ENCODE measurements around the gene CD300E.
"Not testable (repeated sequence)": the region's sequence is repeated elsewhere in the genome, so short reads cannot be mapped to it uniquely, and the experiment has no call there.

CD300E gene, protein sequence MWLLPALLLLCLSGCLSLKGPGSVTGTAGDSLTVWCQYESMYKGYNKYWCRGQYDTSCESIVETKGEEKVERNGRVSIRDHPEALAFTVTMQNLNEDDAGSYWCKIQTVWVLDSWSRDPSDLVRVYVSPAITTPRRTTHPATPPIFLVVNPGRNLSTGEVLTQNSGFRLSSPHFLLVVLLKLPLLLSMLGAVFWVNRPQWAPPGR

DNA sequence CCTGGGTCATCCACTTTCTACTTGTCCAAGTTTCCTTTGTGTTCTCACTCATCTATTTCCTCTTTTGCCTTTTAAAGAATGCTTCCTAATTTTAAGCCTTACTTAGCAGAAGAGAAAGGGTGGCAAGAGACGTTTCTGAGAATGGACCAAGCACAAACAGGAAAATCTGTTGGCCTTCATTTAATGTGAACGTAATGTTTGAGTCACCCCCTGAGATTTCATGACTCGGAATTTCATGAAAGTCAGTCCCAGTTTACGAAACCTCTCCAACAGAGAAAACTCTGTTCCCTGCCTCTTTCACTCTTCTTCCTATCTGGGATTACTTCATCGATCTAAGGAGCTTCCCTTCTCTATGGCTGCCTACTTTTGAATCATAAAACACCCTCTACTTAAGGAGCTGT lies at the start of gene CD300E:
Gene CD300E (minus strand): TSS at position 46 of the 401 bp plus-strand sequence. CDS start 117 bp downstream, outside the sequence.
- no peak for DNase-seq (ENCODE audit: low read depth)

DNA sequence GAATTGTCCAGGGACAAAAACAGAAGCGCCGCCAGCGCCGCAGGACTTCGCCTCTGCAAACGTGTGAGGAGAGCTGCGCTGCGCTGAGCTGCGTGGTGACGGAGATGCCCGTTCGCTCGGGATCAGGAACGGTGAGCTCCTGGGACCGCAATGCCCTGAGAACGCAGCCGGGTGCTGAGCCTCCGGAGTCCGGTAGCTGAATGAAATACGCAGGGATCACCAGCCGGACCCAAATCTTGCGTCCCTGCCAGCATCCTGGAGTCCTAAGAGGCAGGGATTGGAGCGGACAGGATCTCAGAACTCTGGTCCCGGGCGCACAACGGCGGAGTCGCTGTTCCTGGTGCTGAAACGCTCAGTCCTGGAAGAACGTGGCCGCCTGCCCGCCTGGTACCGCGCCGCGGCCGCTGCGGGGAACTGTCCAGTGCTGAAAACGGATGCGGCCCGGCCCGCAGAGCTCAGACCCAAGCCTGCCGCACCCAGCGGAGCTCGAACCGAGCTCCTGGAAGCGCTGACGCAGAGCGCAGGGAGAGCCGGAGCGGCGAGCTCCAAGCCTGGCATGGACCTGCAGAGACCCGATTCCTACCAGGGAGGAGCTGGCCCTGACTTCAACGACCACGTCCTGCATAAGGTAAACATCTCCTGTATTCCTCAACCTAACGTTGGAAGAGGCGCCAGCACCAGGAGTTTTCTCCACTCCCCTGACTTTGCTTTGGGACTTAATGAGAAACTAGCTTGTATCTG lies 47.7 kb upstream of the CD300E start:
- DNase-seq (ENCODE audit: low read depth) = no peak

DNA sequence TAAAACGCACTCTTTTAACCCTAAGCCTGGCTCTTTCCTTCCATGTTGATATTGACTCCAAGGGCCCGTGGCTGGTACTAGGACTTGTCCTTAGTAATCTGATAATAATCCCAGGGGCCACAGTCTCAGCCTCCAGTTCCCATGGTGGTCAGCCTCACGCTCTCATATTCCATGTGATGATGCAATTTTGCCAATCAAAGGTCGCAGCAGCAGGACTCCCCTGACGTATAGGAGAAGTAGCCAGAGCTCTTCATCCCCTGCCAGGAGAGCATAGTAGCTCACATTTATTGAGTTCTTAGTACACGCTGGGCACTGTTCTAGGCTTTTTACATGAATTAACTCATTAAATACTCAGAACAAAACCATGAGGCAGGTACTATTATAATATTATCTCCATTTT lies 46.8 kb upstream of the CD300E start:
- no peak for DNase-seq (ENCODE audit: low read depth)

DNA sequence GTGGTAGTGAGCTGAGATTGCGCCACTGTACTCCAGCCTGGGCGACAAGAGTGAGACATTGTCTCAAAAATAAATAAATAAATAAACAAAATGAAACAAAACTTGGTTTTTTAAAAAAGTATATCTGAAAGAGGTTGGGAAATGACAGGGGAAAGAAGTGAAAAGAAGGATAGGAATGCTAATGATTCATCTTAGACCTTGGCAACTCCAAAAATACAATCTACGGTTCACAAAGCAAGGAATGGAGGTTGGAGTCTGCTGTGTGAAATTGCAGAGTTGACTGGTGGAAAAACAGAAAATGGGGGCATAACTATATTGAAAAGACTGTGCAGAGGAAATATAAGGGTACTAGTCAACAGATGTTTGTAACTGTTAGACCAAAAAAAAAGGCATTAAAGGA lies 40.0 kb upstream of the CD300E start:
- no peak for DNase-seq (ENCODE audit: low read depth)

DNA sequence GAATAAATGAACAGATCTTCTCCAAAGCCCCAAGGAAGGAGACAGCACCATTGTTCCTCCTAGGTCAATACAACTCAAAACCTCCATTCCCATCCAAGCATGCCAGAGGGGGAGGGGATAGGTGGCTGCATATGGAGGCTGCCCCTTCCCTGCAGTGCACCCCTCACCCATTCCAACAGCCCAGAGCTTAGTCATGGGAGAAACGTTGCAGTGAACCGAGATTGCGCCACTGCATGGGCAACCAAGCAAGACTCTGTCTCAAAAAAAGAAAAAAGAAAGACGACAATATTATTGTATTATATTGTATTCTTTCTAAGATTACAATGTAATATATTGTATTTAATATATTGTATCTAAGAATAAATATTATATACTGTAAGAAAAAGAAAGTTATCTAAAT lies 36.4 kb upstream of the CD300E start:
- DNase-seq (ENCODE audit: low read depth) = no peak

DNA sequence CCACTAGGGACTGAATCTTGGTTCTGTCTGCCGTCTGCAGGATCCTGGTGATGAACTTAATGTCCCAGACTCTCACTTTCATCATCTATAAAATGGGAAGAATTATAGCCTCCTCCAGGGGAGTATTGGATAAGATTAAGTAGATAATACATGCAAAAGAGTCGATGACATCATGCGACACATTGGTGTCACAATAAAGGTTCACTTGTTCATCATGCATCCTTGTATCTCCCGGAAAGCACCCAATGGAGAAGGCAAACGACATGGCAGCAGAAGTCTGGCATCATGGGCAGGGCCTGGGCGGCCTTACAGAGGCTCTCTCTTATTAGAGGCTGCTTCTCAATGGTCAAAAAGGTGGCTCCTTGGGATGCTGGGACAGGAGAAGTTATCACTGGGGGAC lies 35.1 kb upstream of the CD300E start:
- no peak for DNase-seq (ENCODE audit: low read depth)

DNA sequence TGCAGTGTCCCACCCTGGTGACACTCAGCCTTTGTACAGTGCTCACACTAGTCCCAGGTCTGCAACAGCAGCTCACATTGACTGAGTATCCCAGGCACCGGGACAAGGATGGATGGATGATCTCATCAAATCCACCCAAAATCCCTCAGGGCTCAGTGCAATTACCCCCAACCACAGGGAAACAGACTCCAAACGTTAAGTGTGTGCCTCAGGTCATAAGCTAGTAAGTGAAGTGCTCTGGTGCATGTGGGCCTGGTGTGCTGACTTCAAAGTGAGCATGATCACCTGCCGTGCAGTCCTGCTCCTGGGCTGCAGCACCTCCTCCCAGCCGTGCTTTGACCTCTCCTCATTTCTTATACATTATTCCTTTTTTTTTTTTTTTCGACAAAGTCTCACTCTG lies 31.2 kb upstream of the CD300E start:
- no peak for DNase-seq (ENCODE audit: low read depth)

DNA sequence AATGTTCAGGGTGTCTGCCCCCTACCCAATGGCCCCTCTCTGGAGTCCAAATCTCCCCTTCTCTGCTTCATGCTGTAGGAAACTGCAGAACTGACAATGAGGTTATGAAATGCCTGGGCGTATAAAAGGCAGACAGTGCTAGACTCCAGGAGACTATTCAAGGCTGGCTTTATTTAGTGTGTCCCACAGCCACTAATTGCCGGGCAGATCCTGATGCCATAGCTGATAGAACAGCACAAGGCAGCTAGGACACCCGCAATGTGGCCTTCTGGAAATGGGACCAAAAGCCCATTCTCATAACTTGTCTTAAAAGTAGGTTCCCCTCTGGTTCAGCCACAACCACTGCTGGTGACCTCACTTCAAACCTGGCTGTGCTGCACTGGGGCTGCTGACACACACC lies 28.5 kb upstream of the CD300E start:
- no peak for DNase-seq (ENCODE audit: low read depth)

DNA sequence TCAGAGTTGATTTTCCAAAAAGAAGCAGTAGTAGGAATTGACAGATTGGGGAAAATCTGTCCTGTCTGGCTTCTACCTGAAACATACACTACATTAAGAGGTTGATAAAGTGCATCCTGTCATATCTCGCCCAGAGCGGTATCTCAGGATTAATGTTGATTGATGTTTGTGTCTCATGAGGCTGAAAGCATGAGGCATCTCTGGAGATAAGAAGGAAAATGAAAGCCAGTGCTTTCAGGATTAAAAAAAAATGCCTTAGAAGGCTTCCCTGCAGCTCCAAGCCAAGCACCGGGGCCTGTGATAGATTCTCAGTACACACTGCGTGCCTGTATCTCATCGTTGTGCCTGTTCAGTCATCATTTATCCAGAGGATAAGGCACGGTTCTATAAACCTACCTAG lies 26.4 kb upstream of the CD300E start:
- no peak for DNase-seq (ENCODE audit: low read depth)

DNA sequence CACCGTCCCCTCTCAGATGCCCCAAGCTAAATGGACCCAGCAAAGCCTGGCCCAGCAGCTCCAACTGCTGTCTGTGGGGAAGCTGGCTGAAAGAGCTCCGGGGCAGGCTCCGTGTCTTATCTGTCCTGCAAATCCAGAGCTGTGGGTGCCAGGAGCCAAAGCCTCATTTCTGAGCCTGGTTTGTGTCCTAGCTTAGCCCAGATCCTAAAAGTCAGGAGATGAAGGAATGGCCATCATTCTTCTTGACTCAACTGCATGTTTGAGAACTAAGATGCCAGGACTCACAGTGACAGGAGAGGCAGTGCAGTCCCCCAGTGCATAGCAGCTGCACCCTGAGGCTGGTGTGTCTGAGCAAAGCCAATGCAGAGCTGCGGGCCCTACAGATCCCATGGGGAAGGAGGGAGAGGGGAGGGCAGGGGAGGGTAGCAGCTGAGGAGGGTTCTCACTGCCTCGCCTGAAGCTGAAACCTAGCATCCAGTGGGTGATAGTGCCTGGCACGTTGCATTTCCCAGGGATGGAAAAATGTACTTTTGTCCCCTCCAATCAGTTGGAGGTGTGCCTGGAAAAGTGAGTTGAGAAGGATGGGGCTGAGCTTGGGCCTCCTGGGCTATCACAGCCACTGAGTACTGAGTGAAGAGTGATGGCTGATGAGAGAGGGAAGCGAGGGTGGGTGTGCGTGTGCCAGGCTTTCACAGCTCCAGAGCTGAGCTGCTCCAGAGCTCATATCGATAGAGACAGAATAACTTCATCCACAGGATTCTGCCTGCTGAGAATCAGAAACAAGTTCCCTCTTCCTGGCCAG lies 24.5 kb upstream of the CD300E start:
- DNase-seq (ENCODE audit: low read depth) = no peak

DNA sequence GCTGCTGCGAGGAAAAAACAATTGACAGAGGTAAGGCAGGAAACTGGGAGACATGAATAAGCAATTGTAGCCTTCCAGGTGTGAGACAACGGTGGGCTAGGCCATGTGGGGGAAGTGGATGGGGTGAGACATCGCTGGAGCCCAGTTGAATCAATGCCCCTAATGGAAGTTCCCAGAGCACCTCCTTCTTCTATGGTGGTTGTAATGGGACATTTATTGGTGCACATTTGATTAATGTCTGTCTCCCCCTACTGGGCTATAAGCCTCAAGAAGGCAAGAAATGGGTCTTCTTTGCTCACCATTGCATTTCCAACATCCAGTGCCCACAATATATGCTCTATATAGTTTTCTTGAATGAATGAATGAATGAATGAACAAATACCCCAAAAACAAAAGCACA lies 22.7 kb upstream of the CD300E start:
- DNase-seq (ENCODE audit: low read depth) = no peak

DNA sequence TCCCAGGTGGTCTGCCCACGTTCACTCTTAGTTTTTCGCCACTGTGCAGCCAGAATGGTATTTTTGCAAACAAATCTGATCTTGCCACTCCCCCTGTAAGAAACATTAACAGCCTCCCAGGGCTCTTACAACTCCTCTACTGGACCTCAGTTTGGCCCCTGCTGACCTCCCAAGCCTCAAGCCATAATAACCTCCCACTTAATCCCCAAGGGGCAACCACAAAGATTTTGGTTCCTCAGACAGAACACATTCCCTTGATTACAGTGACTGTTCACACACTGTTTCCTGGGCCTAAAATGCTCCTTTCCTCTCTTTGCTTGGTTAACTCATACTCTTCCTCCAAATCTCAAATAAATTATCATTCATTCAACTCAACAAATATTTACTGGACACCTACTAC lies 21.5 kb upstream of the CD300E start:
- no peak for DNase-seq (ENCODE audit: low read depth)

DNA sequence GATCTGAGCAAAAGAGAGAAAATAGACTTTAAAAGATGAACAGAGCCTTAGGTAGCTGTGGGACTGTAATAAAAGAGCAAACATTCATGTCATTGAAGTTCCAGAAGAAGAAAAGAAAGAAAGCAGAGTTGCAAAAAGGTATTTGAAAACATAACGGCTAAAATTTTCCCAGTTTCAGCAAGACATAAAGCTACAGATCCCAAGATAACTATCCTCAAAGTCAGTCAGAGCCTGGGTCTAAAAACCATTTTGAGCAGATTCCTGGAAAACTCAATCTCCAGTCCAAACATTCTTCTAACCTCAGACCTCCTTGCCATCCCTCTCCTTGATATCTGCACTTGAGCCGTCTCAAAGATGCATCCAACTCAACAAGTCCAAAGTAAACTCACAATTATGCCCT lies 20.9 kb upstream of the CD300E start:
- no peak for DNase-seq (ENCODE audit: low read depth)

DNA sequence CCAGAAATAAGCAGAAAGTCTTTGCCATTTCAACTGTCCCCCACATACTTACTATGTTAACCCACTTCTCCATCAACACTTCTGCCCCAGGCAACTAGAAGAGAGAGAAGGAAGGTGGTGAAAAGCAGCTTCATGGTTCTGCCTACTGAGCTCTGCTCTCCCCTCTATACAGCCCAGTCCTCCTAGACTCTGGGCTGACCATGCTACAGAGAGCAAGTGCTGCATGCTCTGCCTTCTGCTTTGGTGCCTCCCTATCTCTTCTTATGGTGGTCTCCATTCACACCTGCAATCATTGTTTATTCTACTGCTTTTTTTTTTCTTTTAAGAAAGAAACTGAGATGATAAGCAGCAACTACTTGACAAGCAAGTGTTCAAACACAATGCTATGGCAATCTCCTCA lies 20.3 kb upstream of the CD300E start:
- DNase-seq (ENCODE audit: low read depth) = no peak

DNA sequence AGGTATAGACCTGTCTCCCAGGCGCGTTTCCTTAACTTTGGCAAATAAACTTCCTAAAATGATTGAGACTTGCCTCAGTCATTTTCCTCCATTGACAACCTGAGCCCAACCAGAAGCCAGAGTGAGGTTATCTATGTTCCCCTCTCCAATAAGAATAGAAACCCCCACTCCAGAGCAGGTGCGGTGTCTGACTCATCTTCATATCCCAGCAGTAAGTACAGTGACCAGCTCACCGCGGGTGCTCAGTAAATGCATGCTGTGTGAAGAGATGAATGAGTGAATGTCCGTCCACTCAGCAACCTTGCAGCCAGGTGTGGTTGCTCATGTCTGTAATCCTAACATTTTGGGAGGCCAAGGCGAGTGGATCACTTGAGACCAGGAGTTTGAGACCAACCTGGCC lies 19.5 kb upstream of the CD300E start:
- DNase-seq (ENCODE audit: low read depth) = no peak

DNA sequence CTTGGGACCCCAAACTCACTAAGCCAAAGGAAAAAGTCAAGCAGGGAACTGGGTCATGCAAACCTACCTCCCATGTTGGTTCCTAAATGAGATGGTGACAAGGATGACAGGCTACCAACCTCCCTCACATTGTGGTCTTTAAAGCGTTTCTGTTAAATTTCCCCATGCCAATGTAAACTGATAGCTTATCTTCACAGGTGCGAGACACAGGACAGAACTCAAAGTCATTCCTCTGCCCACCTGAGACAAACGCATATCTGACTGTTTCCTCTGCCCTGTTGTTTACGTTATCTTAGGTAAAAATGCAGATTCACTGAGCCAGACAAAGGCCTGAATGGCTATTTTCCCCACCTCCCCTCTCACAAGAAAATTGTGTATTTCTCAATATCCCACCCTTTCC lies 19.0 kb upstream of the CD300E start:
- DNase-seq (ENCODE audit: low read depth) = no peak

DNA sequence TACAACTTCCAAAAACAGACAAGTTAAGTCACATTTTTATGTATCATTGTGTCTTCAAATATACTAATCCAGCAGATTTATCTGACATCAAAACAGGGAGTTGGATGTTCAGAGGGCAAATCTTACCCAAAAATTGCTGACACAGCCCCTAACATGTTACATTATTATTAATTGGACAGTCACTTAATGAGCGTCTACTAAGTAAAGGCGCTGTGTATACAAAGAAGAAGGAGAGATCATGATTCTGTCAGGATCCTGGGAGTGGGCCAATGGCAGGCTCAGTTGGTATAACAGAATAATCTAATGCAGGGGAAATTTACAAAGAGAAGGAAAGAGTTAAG lies 18.4 kb upstream of the CD300E start:
- DNase-seq (ENCODE audit: low read depth) = no peak

DNA sequence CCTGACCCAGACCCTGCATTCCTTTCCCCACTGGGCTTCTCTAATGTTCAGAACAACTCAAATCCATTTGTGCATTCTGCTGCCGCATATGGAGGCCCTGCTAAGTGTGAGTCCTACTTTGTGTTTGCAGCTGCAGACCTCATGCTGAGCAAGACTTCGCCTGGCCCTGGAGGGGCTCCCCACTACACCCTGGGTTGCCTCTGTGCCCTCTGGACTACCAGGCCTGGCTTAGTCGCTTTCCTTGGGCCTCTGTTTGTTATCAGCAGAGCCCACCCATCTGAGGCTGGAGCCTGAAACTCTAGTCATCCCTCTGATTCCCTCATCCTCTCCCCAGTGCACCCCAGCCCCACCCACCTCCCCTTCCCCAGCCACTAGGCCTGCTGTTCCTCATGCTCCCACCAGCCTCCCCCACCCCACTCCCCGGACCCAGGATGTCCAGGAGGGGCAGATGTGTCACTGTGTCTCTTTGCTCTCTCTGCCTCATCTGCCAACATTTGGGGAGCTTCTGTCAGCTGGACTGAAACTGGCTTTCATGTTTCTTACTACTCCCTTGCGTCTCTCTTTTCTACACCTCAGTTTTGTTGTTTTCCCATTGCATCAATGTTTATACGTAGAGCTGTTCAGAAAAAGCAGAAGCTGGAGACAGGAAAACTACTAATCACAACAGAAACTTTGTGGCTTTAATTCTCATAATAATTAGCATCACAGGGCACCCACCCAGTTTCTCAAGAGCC lies 17.9 kb upstream of the CD300E start:
- no peak for DNase-seq (ENCODE audit: low read depth)

DNA sequence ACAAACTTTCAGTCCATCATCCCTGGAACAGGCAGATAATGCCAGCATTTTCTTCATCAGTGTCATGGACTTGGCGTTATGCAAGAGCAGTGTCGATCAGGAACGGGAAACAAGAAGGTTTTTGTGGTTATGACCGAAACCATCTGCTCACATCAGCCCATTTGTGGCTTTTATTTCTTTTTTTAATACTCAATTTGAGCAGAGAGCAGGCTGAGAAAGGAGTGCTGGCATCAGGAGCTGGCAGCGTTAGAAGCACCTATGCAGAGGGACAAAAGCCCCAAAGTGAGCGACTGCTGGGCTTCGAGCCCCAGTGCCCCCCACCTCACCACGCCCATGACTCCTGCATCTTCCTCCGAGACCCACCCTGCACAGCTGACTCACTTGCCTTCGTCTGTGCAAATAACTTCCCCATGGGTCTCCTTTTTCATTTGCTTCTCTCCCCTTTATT lies 16.2 kb upstream of the CD300E start:
- no peak for DNase-seq (ENCODE audit: low read depth)

DNA sequence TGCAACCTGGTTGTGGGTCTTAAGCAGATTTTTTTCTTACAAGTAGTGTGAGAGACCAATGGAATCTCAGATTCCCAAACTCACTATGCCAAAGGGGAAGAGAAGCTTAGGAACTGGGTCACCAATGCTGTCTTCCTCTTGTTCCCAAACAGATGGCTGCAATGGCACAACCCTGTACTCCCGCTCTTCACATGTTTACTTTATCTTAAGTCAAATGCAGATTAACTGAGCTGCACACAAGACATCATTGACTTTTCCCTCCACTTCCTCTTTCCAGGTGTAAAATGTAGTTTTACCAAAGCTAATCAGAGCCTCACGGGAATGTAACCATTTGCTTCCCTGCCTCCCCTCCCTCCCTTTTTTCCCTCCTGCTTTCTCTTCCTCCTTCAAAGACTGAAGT lies 14.4 kb upstream of the CD300E start:
- DNase-seq (ENCODE audit: low read depth) = no peak

DNA sequence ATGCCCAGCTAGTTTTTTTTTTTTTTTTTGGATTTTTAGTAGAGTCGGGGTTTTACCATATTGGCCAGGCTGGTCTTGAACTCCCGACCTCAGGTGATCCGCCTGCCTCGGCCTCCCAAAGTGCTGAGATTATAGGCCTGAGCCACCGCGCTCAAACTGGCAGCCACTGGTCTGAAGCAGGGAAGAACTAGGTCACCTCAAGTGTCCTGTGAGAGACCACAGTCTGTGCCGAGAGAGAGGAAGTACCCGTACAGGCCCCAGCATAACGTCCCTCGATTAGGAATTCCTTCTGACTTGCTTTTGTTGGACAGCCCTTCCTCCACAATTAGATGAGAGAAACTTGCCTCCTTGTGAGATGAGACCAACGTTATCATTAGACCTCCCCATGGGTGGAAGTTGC lies 13.7 kb upstream of the CD300E start:
- DNase-seq (ENCODE audit: low read depth) = no peak

DNA sequence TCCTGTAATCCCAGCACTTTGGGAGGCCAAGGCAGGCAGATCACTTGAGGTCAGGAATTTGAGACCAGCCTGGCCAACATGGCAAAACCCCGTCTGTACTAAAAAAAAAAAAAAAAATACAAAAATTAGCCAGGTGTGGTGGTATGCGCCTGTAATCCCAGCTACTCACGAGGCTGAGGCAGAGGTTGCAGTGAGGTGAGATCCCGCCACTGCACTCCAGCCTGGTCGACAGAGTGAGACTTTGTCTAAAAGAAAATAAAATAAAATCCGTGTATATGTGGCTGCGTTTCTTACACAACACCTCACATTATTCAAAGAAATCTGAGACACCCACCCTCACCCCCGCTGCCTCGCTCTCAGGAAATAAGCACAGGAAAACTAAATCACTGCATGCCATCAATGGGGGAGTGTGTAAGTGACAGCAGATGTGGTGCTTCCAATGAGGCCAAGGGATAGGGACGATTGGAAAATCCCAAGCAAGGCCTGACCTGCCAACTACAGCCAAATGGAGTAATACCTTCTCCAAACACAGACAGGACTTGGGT lies 13.1 kb upstream of the CD300E start:
- not testable (repeated sequence) for DNase-seq (ENCODE audit: low read depth)
